HEK293 (cell line): Measurements from ENCODE around the gene ANO8.

Source experiments
- ATF2 ChIP-seq: fragments of 450-650 bp; formaldehyde crosslinking; IDR thresholded peaks from 2 replicates; pipeline ENCODE4 v1.5.1; 2016; ENCODE audit warnings: missing biosample characterization, missing genetic modification characterization, low read depth
- GLIS1 ChIP-seq: fragments of 450-650 bp; formaldehyde crosslinking; IDR thresholded peaks from 2 replicates; pipeline ENCODE4 v1.5.1; 2016; ENCODE audit warnings: missing biosample characterization, missing genetic modification characterization
- HOXC10 ChIP-seq: sonication (generic); formaldehyde crosslinking; IDR thresholded peaks from 2 replicates; pipeline ENCODE4 v1.8.1; 2023; ENCODE audit warnings: mild to moderate bottlenecking, missing genetic modification reagents
- KLF10 ChIP-seq: fragments of 450-650 bp; IDR thresholded peaks from 2 replicates; pipeline ENCODE4 v1.5.1; 2018; ENCODE audit warnings: missing biosample characterization, mild to moderate bottlenecking, missing genetic modification characterization
- KLF17 ChIP-seq: fragments of 450-650 bp; formaldehyde crosslinking; IDR thresholded peaks from 2 replicates; pipeline ENCODE4 v1.5.1; 2016; ENCODE audit warnings: missing biosample characterization, missing genetic modification characterization
- KLF8 ChIP-seq: fragments of 450-650 bp; formaldehyde crosslinking; IDR thresholded peaks from 2 replicates; pipeline ENCODE4 v1.5.1; 2016; ENCODE audit warnings: missing biosample characterization, missing genetic modification characterization
- KLF9 ChIP-seq: fragments of 450-650 bp; formaldehyde crosslinking; IDR thresholded peaks from 2 replicates; pipeline ENCODE4 v1.5.1; 2016; ENCODE audit warnings: missing biosample characterization, missing genetic modification characterization, low read depth
- MYNN ChIP-seq: fragments of 450-650 bp; formaldehyde crosslinking; IDR thresholded peaks from 2 replicates; pipeline ENCODE4 v1.5.1; 2016; ENCODE audit warnings: missing biosample characterization, missing genetic modification characterization, borderline replicate concordance
- PATZ1 ChIP-seq: fragments of 450-650 bp; formaldehyde crosslinking; IDR thresholded peaks from 2 replicates; pipeline ENCODE4 v1.5.1; 2016; ENCODE audit warnings: missing biosample characterization, missing genetic modification characterization
- PRDM4 ChIP-seq: fragments of 450-650 bp; formaldehyde crosslinking; IDR thresholded peaks from 2 replicates; pipeline ENCODE4 v1.5.1; 2017; ENCODE audit warnings: missing biosample characterization, missing genetic modification characterization
- SETDB1 ChIP-seq: IDR thresholded peaks from one replicate; pipeline ENCODE4 v1.6.1; 2017; ENCODE audit warnings: mild to moderate bottlenecking, low read length, moderate library complexity, mixed read lengths; ENCODE audit not compliant: insufficient read length
- TCF7L2 ChIP-seq: IDR thresholded peaks from 2 replicates; pipeline ENCODE4 v1.6.1; 2011; ENCODE audit warnings: low read depth, mild to moderate bottlenecking, inconsistent platforms, low read length, moderate library complexity, borderline replicate concordance
- ZBTB10 ChIP-seq: fragments of 450-650 bp; formaldehyde crosslinking; IDR thresholded peaks from 2 replicates; pipeline ENCODE4 v1.5.1; 2016; ENCODE audit warnings: missing biosample characterization, missing genetic modification characterization
- ZEB2 ChIP-seq: fragments of 450-650 bp; formaldehyde crosslinking; IDR thresholded peaks from 2 replicates; pipeline ENCODE4 v1.5.1; 2016; ENCODE audit warnings: missing biosample characterization, missing genetic modification characterization
- ZNF121 ChIP-seq: fragments of 450-650 bp; formaldehyde crosslinking; IDR thresholded peaks from 2 replicates; pipeline ENCODE4 v1.5.1; 2016; ENCODE audit warnings: missing biosample characterization, missing genetic modification characterization
- ZNF138 ChIP-seq: fragments of 450-650 bp; formaldehyde crosslinking; IDR thresholded peaks from 2 replicates; pipeline ENCODE4 v1.5.1; 2016; ENCODE audit warnings: missing biosample characterization, missing genetic modification characterization, borderline replicate concordance
- ZNF146 ChIP-seq: fragments of 450-650 bp; formaldehyde crosslinking; IDR thresholded peaks from 2 replicates; pipeline ENCODE4 v1.5.1; 2016; ENCODE audit warnings: missing biosample characterization, missing genetic modification characterization
- ZNF221 ChIP-seq: fragments of 450-650 bp; formaldehyde crosslinking; IDR thresholded peaks from 2 replicates; pipeline ENCODE4 v1.5.1; 2017; ENCODE audit warnings: missing biosample characterization, missing genetic modification characterization, borderline replicate concordance
- ZNF266 ChIP-seq: fragments of 450-650 bp; formaldehyde crosslinking; IDR thresholded peaks from 2 replicates; pipeline ENCODE4 v1.5.1; 2016; ENCODE audit warnings: missing biosample characterization, missing genetic modification characterization, low read depth
- ZNF404 ChIP-seq: fragments of 450-650 bp; formaldehyde crosslinking; IDR thresholded peaks from 2 replicates; pipeline ENCODE4 v1.5.1; 2017; ENCODE audit warnings: missing biosample characterization, missing genetic modification characterization
- ZNF449 ChIP-seq: fragments of 450-650 bp; formaldehyde crosslinking; IDR thresholded peaks from 2 replicates; pipeline ENCODE4 v1.5.1; 2017; ENCODE audit warnings: missing biosample characterization, mild to moderate bottlenecking, missing genetic modification characterization, moderate library complexity
- ZNF677 ChIP-seq: fragments of 450-650 bp; IDR thresholded peaks from 2 replicates; pipeline ENCODE4 v1.5.0; 2018; ENCODE audit warnings: missing biosample characterization, mild to moderate bottlenecking, missing genetic modification characterization, moderate library complexity
- ZNF747 ChIP-seq: fragments of 450-650 bp; formaldehyde crosslinking; IDR thresholded peaks from 2 replicates; pipeline ENCODE4 v1.5.1; 2016; ENCODE audit warnings: missing biosample characterization, missing genetic modification characterization
- ZNF76 ChIP-seq: fragments of 450-650 bp; formaldehyde crosslinking; IDR thresholded peaks from 2 replicates; pipeline ENCODE4; 2016; ENCODE audit warnings: low read depth, missing biosample characterization, missing genetic modification characterization, borderline replicate concordance
- ZNF768 ChIP-seq: fragments of 450-650 bp; formaldehyde crosslinking; IDR thresholded peaks from 2 replicates; pipeline ENCODE4 v1.5.1; 2018; ENCODE audit warnings: missing biosample characterization, mild to moderate bottlenecking, missing genetic modification characterization

ANO8 gene

GRCh38 chr19:17346109-17346671, 11.5 kb upstream of the ANO8 start (continued):
- no peak for TF ChIP-seq ZNF768 (tag by site-specific recombination)
- TF ChIP-seq HOXC10, result no peak
- no peak for TF ChIP-seq ZNF266
- no peak for TF ChIP-seq ZNF449
- TF ChIP-seq ZNF138 (tag by site-specific recombination), result no peak
- no peak for TF ChIP-seq ZNF221 (tag by site-specific recombination)
- peak; percentile 59 for TF ChIP-seq KLF8 (tag by site-specific recombination)
- no peak for TF ChIP-seq MYNN (tag by site-specific recombination)
- no peak for TF ChIP-seq SETDB1
- no peak for TF ChIP-seq ATF2
- peak; percentile 100 for TF ChIP-seq ZNF121 (tag by site-specific recombination)
- peak; percentile 49 for TF ChIP-seq PATZ1 (tag by site-specific recombination)
- TF ChIP-seq PRDM4, result 0 out of 2 replicates have a peak, but pooled peaks have one; percentile 19
- 0 out of 2 replicates have a peak, but pooled peaks have one; percentile 8 for TF ChIP-seq GLIS1 (tag by site-specific recombination)
- TF ChIP-seq TCF7L2, result no peak
- peak; percentile 82 for TF ChIP-seq ZEB2 (tag by site-specific recombination)
- TF ChIP-seq KLF10 (tag by site-specific recombination), result no peak
- peak; percentile 54 for TF ChIP-seq KLF9 (tag by site-specific recombination)
- TF ChIP-seq ZNF146, result no peak
- TF ChIP-seq ZNF404 (tag by site-specific recombination), result no peak
- peak; percentile 76 for TF ChIP-seq ZBTB10 (tag by site-specific recombination)
- TF ChIP-seq ZNF76 (tag by site-specific recombination), result no peak
- TF ChIP-seq KLF17 (tag by site-specific recombination), result 0 out of 2 replicates have a peak, but pooled peaks have one; percentile 61
- no peak for TF ChIP-seq ZNF677 (tag by site-specific recombination)
- no peak for TF ChIP-seq ZNF747
- TF ChIP-seq, all 188 proteins: peak for 21
